Naive B cell (primary cell): ENCODE data around the gene VSTM5. TPM values are rescaled to one million over a fixed set of nuclear protein-coding genes. Genes with fewer than 3 reads are reported as not detected.

Source experiments
- ATAC-seq, 2 donors: fragments of 150-1000 bp; cut with Tn5 transposase; 2 replicates each; pipeline ENCODE4 v1.10.0; 2021; ENCODE audit warnings: low read depth in 2 of 2, mild to moderate bottlenecking in 2 of 2, moderate library complexity in 2 of 2
- DNase-seq: peaks from one replicate; pipeline ENCODE4 v3.0.0; 2022
- H3K27ac Mint-ChIP-seq, 6 donors: one replicate each; pipeline ENCODE4 v1.8.0; 2020 to 2022; ENCODE audit warnings: mild to moderate bottlenecking in 6 of 6, mixed read lengths in 6 of 6, moderate library complexity in 5 of 6, inconsistent platforms in 2 of 6
- H3K27me3 Mint-ChIP-seq, 3 donors: one replicate each; pipeline ENCODE4 v1.8.0; 2021 to 2022; ENCODE audit warnings: mixed read lengths in 3 of 3, mild to moderate bottlenecking in 1 of 3
- H3K36me3 Mint-ChIP-seq, 2 donors: one replicate each; pipeline ENCODE4 v1.8.0; 2020 to 2022; ENCODE audit warnings: mixed read lengths in 2 of 2, inconsistent platforms in 1 of 2, mild to moderate bottlenecking in 1 of 2
- H3K4me1 Mint-ChIP-seq, 3 donors: one replicate each; pipeline ENCODE4 v1.8.0; 2020 to 2022; ENCODE audit warnings: mixed read lengths in 3 of 3, inconsistent platforms in 1 of 3, mild to moderate bottlenecking in 1 of 3, moderate library complexity in 1 of 3
- H3K4me3 Mint-ChIP-seq, 8 donors: one replicate each; pipeline ENCODE4 v1.8.0; 2020 to 2022; ENCODE audit warnings: mild to moderate bottlenecking in 8 of 8, mixed read lengths in 8 of 8, moderate library complexity in 8 of 8, inconsistent platforms in 2 of 8
- H3K9me3 Mint-ChIP-seq, 7 donors: one replicate each; pipeline ENCODE4 v1.8.0; 2020 to 2022; ENCODE audit warnings: mixed read lengths in 7 of 7, mild to moderate bottlenecking in 5 of 7, inconsistent platforms in 2 of 7, moderate library complexity in 1 of 7
- polyA plus RNA-seq, 6 donors: library from polyadenylated mRNA; unstranded; fragments of 300-500 nt; fragmentation: Illumina TruSeq; gene quantifications; one replicate each; pipeline ENCODE4 v1.2.3, GENCODE V29; 2021; ENCODE audit warnings: low read depth in 6 of 6

VSTM5 gene
- polyA plus RNA-seq, 6 donors from 2014 or later, result not detected

DNA sequence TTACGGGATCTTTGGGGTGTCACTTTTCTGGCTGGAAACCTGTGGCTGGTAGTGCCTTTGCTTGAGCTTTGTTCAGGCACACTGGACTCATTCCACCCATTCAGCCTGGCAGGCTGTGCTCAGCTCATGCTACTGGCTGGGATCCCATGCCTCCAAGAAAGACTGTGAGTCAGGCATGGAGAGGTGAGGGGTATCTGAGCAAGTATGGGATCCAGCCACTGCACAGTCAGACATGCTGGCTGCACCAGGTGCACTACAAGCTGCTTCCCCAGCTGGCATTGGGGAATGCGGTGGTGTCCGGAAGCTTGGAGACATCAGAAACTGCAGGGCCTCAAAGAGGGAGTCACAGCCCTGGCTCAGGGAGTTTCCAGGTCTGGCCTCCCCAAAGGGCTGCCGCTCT is 78.3 kb downstream of the VSTM5 start:
- Mint-ChIP-seq H3K4me1 (peaks cover 0 to 13% (median 3%) of the 10 kb centered on the region in 3 donors), H3K36me3 (peaks cover 0 to 7% of the 10 kb centered on the region in 2 donors), H3K27me3 (no peaks in the 10 kb centered on the region), H3K9me3 (peaks cover 0 to 6% (median 2%) of the 10 kb centered on the region in 7 donors), H3K4me3 (no peak overlapping the region), H3K27ac (no peak overlapping the region)
- ATAC-seq, result no peak
- no peak for DNase-seq

DNA sequence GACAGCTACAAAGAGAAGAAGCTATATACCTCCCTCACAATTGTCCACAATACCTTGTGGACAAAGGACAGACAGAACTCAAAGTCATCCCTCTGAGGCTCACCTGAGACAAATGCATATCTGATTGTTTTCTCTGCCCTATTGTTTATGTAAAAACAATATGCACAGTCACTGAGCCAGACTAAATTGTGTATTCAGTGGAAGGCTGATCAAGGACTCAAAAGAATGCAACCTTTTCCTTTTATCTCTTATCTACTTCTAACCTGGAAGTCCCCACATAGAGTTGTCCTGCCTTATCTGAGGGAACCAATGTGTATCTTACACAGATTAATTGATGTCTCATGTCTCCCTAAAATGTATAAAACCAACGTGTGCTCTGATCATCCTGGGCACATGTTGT is 80.3 kb downstream of the VSTM5 start:
- peaks cover 0 to 6% (median 4%) of the 10 kb centered on the region in 7 donors for H3K9me3 Mint-ChIP-seq
- ATAC-seq, result no peak
- peaks cover 0 to 7% of the 10 kb centered on the region in 2 donors for H3K36me3 Mint-ChIP-seq
- no peaks in the 10 kb centered on the region for H3K27me3 Mint-ChIP-seq
- H3K27ac Mint-ChIP-seq, result no peak overlapping the region
- DNase-seq, result no peak
- H3K4me1 Mint-ChIP-seq, result peaks cover 0 to 8% (median 3%) of the 10 kb centered on the region in 3 donors
- H3K4me3 Mint-ChIP-seq, result no peak overlapping the region

Other genes starting within 250 kb of the VSTM5 start
- gene CEP295, start 188.9 kb downstream of the VSTM5 start, polyA plus RNA-seq, result 1 to 10 TPM in 5 of 6 donors, under 1 TPM in 1; 0.18 to 4.2 (median 2.3) TPM
- 10 to 100 TPM; 24.9 to 51.2 (median 36.0) TPM for gene TAF1D, start 109.1 kb downstream of the VSTM5 start, polyA plus RNA-seq
- gene C11orf54, start 108.9 kb downstream of the VSTM5 start, polyA plus RNA-seq, result 10 to 100 TPM; 15.0 to 29.1 (median 19.8) TPM
- gene MED17, start 66.3 kb downstream of the VSTM5 start, polyA plus RNA-seq, result 10 to 100 TPM; 15.0 to 36.0 (median 19.2) TPM
- gene HEPHL1, start 170.7 kb upstream of the VSTM5 start, polyA plus RNA-seq, result under 1 TPM in 4 of 6 donors, not detected in 2; 0.05 to 0.29 (median 0.13) TPM